ENCODE results near the gene FMN2.

FMN2 gene

GRCh38 chr1:240522122-240522822, 430.6 kb downstream of the FMN2 start:
- no peak for TF ChIP-seq ZFX (IDR thresholded peaks at IDR 0.05)
- TF ChIP-seq CTCF (conservative IDR thresholded peaks at IDR 0.05) = no peak
- H3K27ac ChIP-seq = no peak overlapping the region

- TF ChIP-seq CTCF (conservative IDR thresholded peaks at IDR 0.05) (no peak), ZFX (IDR thresholded peaks at IDR 0.05) (no peak)
- no peak overlapping the region for H3K27ac ChIP-seq
These were observed 432.8 kb downstream of the FMN2 start for GRCh38 chr1:240524356-240525069.
